Mucosa of rectum (tissue), 2 donors: ENCODE measurements around the gene PRDM8.
A peak's percentile ranks its signal among the peaks of the same experiment; 100 is the strongest.

Experiments used
- H3K27ac ChIP-seq, 2 donors: one replicate each; pipeline ENCODE4 v1.7.0; 2013; ENCODE audit warnings: inconsistent platforms in 2 of 2, low read depth in 2 of 2, low read length in 2 of 2
- H3K27me3 ChIP-seq, 2 donors: one replicate each; pipeline ENCODE4 v1.7.0; 2013; ENCODE audit warnings: low read length in 2 of 2; ENCODE audit not compliant: control insufficient read depth in 2 of 2, insufficient read depth in 2 of 2
- H3K36me3 ChIP-seq, 2 donors: one replicate each; pipeline ENCODE4 v1.7.0; 2013; ENCODE audit warnings: low read length in 2 of 2; ENCODE audit not compliant: control insufficient read depth in 2 of 2, insufficient read depth in 2 of 2
- H3K4me1 ChIP-seq, 2 donors: one replicate each; pipeline ENCODE4 v1.7.0; 2013; ENCODE audit warnings: low read length in 2 of 2, mild to moderate bottlenecking in 1 of 2; ENCODE audit not compliant: control insufficient read depth in 2 of 2, insufficient read depth in 2 of 2
- H3K4me3 ChIP-seq, 2 donors: one replicate each; pipeline ENCODE4 v1.7.0; 2013; ENCODE audit warnings: low read length in 2 of 2
- H3K9ac ChIP-seq, 2 donors: one replicate each; pipeline ENCODE4 v1.7.0; 2013; ENCODE audit warnings: low read length in 2 of 2, low read depth in 1 of 2, mild to moderate bottlenecking in 1 of 2
- H3K9me3 ChIP-seq, 2 donors: one replicate each; pipeline ENCODE4 v1.7.0; 2013; ENCODE audit warnings: low read length in 2 of 2; ENCODE audit not compliant: control insufficient read depth in 2 of 2
- donor health status: healthy.
- donor health status: Normal muscosa, but diverticular disease.

Gene PRDM8

DNA sequence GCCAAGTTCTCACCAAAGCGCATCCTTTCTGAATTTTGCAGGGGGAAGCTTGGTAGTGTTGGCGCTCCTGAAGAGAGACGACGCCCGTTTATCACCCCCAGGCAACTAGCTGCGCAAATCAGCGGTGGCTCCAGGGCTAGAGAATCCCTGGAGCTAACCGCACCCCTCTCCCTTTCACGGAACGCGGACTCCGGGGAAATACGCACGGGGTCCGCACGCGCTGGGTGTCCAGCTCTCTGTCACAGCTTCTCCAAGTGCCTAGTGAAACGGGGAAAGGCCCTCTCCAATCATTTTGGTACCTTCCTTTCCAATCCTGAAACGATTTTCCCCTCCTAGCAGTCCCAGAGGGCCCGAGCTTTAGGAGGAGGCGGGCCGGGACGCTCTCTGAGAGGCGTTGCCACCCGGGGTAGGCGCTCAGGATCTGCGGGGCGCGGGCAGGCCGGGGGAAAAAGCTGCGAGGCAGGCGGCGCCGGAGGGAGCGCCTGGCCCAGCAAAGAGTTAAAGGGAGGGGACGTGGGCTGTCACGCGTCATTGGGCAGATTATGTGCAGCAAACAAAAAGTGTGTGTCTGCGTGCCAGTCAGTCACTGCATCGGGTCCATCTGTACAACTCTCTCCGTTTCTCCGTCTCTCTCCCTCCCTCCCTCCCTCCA is at the start of gene PRDM8:
TSS of gene PRDM8 (plus strand) at position 582 of the 652 bp plus-strand sequence. CDS start 2,578 bp downstream, outside the sequence.
- Histone ChIP-seq H3K4me1 (peaks cover 0 to 5% of the 10 kb centered on the region in 2 donors), H3K36me3 (no peaks in the 10 kb centered on the region), H3K9ac (no peak within 1 kb of the TSS), H3K9me3 (no peaks in the 10 kb centered on the region), H3K4me3 (peak within 1 kb of the TSS in 1 of 2 donors; percentile 51), H3K27me3 (peaks cover 34 to 72% of the 10 kb centered on the region in 2 donors), H3K27ac (no peak within 1 kb of the TSS)

DNA sequence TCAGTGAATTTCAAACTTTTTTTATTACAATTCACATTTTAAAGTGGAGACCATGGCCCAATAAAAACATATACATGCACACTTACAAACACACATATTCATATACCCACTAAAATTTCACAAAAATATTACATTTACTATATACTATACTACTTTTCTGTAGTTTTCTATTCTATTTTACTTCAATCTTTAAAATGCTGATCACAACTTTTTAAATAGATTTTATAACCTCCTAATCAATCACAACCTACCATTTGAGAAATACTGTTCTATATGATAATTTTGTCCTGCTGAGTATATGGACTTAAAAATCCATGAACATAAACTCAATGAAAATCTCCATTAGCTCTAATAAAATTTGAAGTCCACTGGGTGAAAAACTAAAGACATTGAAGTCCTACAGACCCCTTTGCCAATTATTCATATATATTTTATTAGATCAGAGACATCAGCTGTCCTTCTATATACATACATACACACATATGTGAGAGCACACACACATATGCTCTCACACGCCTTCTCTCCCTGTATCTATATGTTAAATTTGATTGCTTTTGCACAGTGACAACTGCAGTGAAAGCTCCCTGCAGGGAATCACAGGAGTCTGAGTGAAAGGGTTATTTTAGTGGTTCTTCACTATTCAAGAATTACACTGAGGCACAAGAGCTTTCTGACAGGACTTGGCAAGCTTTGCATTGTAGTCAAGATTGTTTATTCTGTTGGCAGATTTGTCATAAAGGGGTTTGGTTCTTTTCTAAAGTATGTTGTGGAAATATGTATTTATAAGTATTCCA is 46.7 kb upstream of the PRDM8 start:
- Histone ChIP-seq H3K9ac (no peak overlapping the region), H3K36me3 (no peaks in the 10 kb centered on the region), H3K4me3 (no peak overlapping the region), H3K9me3 (no peaks in the 10 kb centered on the region), H3K4me1 (no peaks in the 10 kb centered on the region), H3K27ac (no peak overlapping the region), H3K27me3 (no peaks in the 10 kb centered on the region)

DNA sequence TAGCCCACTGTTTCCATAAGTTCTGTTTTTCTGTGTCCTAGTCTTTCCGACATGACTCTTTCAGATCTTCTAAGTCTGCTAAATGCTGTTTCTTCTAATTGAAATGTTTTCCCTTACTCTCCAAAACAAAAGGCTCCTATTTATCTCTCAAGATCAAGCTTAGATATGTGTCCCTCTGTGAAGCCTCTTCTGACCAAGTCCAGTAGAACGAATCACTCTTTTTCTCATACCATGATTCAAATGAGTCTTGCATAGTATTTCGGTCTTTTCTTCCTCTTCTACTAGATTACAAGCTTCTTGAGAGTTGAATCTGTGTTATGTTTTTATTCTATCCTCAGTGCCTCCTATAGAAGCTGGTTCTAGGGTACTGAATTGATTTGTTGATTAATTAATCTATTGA is 45.3 kb upstream of the PRDM8 start:
- no peaks in the 10 kb centered on the region for H3K4me1 ChIP-seq
- no peaks in the 10 kb centered on the region for H3K36me3 ChIP-seq
- no peaks in the 10 kb centered on the region for H3K27me3 ChIP-seq
- no peak overlapping the region for H3K4me3 ChIP-seq
- no peak overlapping the region for H3K9ac ChIP-seq
- H3K27ac ChIP-seq = no peak overlapping the region
- H3K9me3 ChIP-seq = no peaks in the 10 kb centered on the region

DNA sequence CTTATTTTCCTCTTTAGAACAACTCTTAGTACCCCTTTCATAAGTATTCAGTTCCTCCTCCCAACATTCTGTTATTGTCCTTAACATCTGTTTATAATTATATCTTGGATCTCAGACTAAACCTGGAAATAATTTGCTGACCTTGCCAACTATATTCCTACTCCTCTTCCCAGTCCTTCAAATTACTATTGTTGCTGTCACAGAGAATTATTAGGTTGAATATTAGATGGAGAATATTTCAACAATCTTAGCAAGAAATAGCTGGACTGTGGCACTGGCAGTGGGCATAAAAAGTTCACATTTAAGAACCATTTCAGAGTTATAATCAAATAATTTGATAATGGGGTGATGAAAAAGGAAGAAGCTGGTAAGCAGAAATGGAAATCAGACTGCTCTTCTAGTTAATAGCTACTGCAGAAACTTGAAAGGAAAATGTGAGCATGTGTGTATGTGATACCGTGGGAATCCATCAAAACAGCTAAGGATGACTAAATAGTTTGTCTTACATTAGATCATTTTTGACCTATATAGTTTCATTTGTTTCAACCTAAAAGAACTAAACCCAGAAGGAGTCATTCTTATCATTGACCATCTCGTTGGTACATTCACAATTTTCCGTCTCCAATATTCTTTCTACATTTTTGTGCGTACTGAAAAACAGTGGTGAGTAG is 43.3 kb upstream of the PRDM8 start:
- Histone ChIP-seq H3K9ac (no peak overlapping the region), H3K4me1 (no peaks in the 10 kb centered on the region), H3K36me3 (no peaks in the 10 kb centered on the region), H3K27me3 (no peaks in the 10 kb centered on the region), H3K27ac (no peak overlapping the region), H3K9me3 (no peaks in the 10 kb centered on the region), H3K4me3 (no peak overlapping the region)

DNA sequence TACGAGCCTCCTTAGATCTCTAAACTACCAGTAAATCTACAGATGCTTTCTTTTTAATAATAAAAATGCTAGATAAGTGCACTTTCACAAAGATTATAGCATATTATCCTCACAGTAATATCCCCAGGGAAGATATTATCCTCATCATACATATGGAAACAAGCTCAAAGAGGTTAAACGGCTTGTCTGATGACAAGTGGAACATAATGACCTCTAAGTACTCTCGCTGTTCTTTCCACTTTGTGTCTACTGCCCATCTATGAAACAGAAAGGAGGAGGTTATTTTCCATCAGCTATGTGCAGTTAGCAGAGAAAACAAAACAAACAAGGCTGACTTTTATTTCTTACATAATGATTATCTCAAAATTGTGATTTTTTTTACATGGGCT is 42.8 kb upstream of the PRDM8 start:
- no peak overlapping the region for H3K27ac ChIP-seq
- H3K36me3 ChIP-seq = no peaks in the 10 kb centered on the region
- no peaks in the 10 kb centered on the region for H3K9me3 ChIP-seq
- H3K27me3 ChIP-seq = no peaks in the 10 kb centered on the region
- H3K4me3 ChIP-seq = no peak overlapping the region
- no peaks in the 10 kb centered on the region for H3K4me1 ChIP-seq
- no peak overlapping the region for H3K9ac ChIP-seq

DNA sequence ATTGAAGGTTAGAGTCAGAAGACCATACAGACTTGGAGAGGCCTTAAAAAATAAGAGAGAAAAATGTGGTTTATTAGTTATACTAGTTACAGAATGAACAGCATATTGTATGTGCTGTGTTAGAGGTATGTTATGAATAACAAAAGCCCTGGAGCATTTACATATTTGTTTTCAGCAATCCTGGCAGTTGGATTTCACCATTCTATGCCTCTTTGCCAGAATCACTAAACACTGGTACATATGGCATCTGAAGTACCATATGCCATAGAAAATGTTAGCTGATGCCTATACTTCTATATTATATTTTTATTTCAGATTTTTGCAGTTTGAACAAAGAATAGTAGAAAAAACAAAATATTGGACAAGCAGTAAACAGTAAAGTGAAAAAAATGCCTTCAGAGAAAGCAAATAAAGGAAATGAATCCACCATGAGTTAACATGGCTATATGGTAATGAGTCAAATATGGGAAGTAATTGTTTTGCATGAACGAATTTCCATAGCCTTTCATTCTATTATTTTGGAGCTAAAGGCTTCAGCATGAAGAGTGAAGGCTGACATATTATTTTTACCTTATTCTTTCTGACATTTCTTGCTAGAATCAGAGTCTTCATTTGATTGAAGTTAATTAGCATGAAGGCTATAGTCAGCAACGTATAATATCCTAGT is 41.9 kb upstream of the PRDM8 start:
- H3K9me3 ChIP-seq = no peaks in the 10 kb centered on the region
- H3K4me1 ChIP-seq = no peaks in the 10 kb centered on the region
- H3K4me3 ChIP-seq = no peak overlapping the region

DNA sequence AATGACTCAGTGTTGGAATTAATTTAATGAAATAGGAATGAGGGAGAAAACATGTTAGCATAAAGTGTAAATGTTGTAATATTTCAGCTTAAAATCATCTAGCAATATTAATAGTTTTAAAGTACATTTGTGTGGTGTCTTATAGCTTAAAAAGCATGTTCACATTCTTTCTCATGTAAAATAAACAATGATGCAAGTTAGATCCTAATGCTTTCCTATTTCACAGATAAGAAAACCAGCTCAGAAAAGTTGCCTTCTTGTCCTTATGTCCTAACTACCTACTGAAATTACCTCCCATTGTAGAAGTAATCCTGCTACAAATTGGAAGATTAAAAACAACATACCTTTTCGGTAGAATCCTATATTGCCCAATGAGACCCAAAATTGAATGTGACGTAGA is 40.9 kb upstream of the PRDM8 start:
- no peaks in the 10 kb centered on the region for H3K27me3 ChIP-seq
- no peak overlapping the region for H3K27ac ChIP-seq
- H3K9ac ChIP-seq = no peak overlapping the region
- no peak overlapping the region for H3K4me3 ChIP-seq
- H3K4me1 ChIP-seq = no peaks in the 10 kb centered on the region
- no peaks in the 10 kb centered on the region for H3K36me3 ChIP-seq
- no peaks in the 10 kb centered on the region for H3K9me3 ChIP-seq

More for the DNA sequence above, 41.9 kb upstream of the PRDM8 start:
- H3K27me3 ChIP-seq = no peaks in the 10 kb centered on the region
- H3K36me3 ChIP-seq = no peaks in the 10 kb centered on the region
- H3K27ac ChIP-seq = no peak overlapping the region
- no peak overlapping the region for H3K9ac ChIP-seq

DNA sequence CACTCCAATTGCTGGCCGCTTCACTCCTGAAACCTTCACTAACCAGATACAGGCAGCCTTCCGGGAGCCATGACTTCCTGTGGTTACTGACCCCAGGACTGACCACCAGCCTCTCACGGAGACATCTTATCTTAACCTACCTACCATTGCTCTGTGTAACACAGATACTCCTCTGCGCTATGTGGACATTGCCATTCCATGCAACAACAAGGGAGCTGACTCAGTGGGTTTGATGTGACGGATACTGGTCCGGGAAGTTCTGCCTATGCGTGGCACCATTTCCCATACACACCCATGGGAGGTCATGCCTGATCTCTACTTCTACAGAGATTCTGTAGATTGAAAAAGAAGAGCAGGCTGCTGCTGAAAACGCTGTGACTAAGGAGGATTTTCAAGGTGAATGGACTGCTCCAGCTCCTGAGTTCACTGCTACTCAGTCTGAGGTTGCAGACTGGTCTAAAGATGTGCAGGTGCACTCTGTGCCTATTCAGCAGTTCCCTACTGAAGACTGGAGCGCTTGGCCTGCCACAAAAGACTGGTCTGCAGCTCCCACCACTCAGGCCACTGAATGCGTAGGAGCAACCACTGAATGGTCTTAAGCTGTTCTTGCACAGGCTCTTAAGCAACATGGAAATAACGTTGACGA is 35.8 kb upstream of the PRDM8 start:
- no peaks in the 10 kb centered on the region for H3K4me1 ChIP-seq
- no peaks in the 10 kb centered on the region for H3K9me3 ChIP-seq
- no peak overlapping the region for H3K27ac ChIP-seq
- no peak overlapping the region for H3K9ac ChIP-seq
- no peaks in the 10 kb centered on the region for H3K36me3 ChIP-seq
- H3K27me3 ChIP-seq = no peaks in the 10 kb centered on the region
- no peak overlapping the region for H3K4me3 ChIP-seq

DNA sequence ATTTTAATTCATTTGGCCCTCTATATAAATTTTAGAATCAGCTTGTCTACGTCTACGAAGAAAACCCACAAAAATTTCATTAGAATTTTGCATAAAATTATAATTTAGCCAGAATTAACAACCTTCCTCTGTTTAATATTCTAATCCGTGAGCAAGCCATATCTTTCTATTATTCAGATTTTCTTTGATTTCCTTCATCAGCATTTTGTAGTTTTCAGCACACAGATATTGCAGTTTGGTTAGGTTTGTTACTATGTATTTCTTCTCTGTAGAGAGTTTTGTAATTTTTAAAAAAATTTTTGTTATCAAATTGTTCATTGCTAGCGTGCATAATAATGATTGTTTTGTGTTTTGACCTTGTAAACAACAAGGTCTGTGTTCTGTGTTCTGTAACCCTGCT is 34.9 kb upstream of the PRDM8 start:
- no peak overlapping the region for H3K4me3 ChIP-seq
- H3K27ac ChIP-seq = no peak overlapping the region
- H3K27me3 ChIP-seq = no peaks in the 10 kb centered on the region
- H3K9ac ChIP-seq = no peak overlapping the region
- no peaks in the 10 kb centered on the region for H3K9me3 ChIP-seq
- no peaks in the 10 kb centered on the region for H3K36me3 ChIP-seq
- no peaks in the 10 kb centered on the region for H3K4me1 ChIP-seq
